SKM-1 (cell line): ENCODE results near the gene NCOA6.
"Not testable (repeated sequence)": the region's sequence is repeated elsewhere in the genome, so short reads cannot be mapped to it uniquely, and the experiment has no call there.

Experiments used
- DNase-seq: peaks from one replicate; lab custom pipeline; 2025; ENCODE audit not compliant: unreplicated experiment; lab: John Stamatoyannopoulos, UW

NCOA6 gene

GRCh38 chr20:34724172-34724571 is 101.3 kb downstream of the NCOA6 start:
- DNase-seq, result no peak

GRCh38 chr20:34722560-34722959 is 102.9 kb downstream of the NCOA6 start:
- DNase-seq, result not testable (repeated sequence)

GRCh38 chr20:34720266-34720665 is 105.2 kb downstream of the NCOA6 start:
- no peak for DNase-seq

GRCh38 chr20:34719242-34720017 is 106.0 kb downstream of the NCOA6 start:
- not testable (repeated sequence) for DNase-seq

GRCh38 chr20:34717230-34718095 is 108.0 kb downstream of the NCOA6 start:
- no peak for DNase-seq

- DNase-seq, result no peak
These were observed 108.6 kb downstream of the NCOA6 start for GRCh38 chr20:34716921-34717229.

- DNase-seq, result no peak
These were observed 110.1 kb downstream of the NCOA6 start for GRCh38 chr20:34715384-34715783.

- DNase-seq, result not testable (repeated sequence)
These were observed 111.4 kb downstream of the NCOA6 start for GRCh38 chr20:34713944-34714515.

GRCh38 chr20:34713194-34713943 is 112.1 kb downstream of the NCOA6 start:
- DNase-seq, result no peak

- no peak for DNase-seq
These were observed 112.8 kb downstream of the NCOA6 start for GRCh38 chr20:34712525-34713192.

GRCh38 chr20:34711813-34712430 is 113.5 kb downstream of the NCOA6 start:
- DNase-seq, result no peak

- no peak for DNase-seq
These were observed 114.4 kb downstream of the NCOA6 start for GRCh38 chr20:34710861-34711574.

- no peak for DNase-seq
These were observed 114.9 kb downstream of the NCOA6 start for GRCh38 chr20:34710568-34710839.

- DNase-seq, result no peak
These were observed 115.5 kb downstream of the NCOA6 start for GRCh38 chr20:34709831-34710567.

- no peak for DNase-seq
These were observed 116.2 kb downstream of the NCOA6 start for GRCh38 chr20:34709044-34709830.

- DNase-seq, result peak; percentile 26
These were observed 116.8 kb downstream of the NCOA6 start for GRCh38 chr20:34708621-34709043.

GRCh38 chr20:34706912-34707784 is 118.3 kb downstream of the NCOA6 start:
- DNase-seq, result no peak
